RKO (cell line): Measurements from ENCODE around the gene BCL2A1.
A peak's percentile ranks its signal among the peaks of the same experiment; 100 is the strongest.
"Not testable (repeated sequence)": the region's sequence is repeated elsewhere in the genome, so short reads cannot be mapped to it uniquely, and the experiment has no call there.

ENCODE experiments used
- DNase-seq: peaks from one replicate; pipeline ENCODE4 v3.0.0-alpha.2; 2016; ENCODE audit warnings: low spot score

Gene BCL2A1

DNA sequence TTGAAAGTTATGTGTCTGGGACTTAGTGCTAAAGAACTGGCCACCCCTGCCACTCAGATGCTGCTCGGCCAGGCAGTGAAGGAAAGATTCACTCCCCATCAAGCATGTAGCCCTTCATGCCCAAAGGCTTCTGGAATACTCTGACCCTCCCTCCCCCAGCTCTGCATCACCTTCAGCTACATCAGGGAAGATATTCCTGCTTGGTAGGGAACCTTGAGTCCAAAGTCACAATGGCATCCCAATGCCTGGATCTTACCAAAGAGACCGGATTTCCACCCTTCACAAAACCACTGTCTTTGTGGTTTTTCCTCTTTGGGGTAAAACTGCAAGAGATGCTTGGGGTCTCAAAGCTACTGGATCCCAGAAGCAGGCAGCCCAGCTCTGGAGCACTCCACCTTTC, 18.2 kb upstream of the BCL2A1 start:
- DNase-seq, result no peak

DNA sequence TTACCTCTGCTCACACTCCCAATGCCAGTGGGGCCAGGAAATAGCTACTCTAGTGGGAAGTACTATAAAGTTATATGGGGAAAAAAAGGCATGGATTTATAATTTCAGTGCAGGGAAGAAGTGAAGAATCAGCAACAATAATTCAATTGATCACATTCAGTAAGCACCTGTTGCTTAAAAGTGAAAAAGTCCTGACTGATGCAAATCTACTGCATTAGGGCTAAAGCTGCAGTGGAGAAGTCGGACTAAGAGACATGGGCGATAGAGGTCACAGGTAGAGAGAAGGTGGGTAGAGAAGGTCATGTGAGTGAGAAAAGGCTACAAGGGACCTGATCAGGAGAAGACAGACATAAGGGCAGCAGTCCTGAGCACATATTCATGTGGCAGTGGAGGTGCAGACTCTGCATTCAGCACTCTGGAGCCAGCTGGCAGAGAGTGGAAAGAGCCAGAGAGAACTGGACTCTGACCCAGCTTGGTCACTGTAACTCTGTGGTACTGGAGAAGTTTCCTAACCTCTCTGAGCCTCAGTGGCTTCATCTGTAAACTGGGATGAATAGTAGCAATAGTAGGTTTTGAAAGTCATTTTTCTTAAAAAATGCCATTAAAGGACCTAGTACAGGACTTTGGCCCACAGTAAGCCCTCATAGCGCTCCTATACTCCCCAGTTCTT, 17.6 kb upstream of the BCL2A1 start:
- DNase-seq, result no peak

DNA sequence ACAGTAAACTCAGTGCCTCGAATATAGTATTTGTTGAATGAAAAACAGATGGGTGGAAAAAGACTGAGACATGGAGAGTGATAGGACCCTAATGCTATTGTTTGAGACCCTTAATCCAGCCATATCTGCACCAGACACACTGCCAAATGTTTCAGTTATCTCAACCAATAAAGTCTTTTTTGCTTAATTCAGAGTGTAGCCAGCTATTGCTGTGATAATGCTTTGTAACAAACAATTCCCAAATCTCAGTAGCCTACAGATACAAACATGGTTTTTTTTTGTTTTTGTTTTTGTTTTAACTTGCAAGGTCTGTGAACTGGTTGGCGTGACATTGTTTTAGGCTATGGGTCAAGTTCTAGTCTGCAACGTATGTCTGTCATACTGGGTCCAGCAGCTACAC, 17.0 kb upstream of the BCL2A1 start:
- DNase-seq, result no peak

DNA sequence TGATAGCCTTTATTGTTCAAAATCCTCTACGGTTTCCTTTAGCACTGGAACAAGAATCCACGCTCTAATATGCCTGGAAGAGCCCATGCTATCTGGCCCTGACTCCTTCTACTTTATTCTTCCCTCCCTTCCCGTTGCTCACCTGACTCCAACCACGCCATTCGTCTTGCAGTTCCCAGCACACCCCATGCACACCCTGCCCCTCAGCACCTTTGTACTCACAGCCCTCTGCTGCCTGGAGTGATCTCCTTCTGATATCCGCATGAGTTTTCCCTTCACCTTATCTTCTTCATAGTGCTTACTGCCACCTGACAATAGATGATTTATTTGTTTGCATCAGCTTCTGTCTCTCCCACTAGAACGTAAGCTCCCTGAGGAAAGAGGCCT, 16.6 kb upstream of the BCL2A1 start:
- no peak for DNase-seq

DNA sequence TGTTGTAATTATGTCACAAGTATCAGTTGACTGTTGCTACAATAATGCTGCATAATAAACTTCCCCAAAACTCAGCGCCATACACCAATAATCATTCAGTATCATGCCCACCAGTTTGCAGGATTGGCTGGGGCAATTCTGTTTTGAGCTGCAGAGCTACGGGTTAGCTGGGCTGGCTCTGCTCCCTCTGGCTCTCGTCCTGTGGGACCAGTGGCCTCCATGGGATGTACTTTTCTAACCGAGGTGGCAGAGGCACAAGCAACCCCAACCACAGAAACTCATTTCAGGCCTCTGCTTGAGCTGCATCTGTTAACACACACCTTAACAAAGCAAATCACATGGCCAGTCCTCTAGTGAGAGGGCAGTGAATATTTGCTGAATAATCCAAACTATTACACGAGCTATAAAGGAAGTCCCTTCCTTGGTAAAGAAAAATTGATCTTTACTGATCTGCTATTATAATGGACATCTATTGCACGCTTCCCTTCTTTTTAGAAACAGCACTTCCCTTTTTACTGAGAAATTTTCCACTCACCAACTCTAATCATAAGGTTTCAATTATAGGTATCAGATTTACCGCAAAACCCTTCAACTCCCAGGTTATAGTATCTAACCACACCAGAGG, 10.9 kb upstream of the BCL2A1 start:
- DNase-seq, result no peak

DNA sequence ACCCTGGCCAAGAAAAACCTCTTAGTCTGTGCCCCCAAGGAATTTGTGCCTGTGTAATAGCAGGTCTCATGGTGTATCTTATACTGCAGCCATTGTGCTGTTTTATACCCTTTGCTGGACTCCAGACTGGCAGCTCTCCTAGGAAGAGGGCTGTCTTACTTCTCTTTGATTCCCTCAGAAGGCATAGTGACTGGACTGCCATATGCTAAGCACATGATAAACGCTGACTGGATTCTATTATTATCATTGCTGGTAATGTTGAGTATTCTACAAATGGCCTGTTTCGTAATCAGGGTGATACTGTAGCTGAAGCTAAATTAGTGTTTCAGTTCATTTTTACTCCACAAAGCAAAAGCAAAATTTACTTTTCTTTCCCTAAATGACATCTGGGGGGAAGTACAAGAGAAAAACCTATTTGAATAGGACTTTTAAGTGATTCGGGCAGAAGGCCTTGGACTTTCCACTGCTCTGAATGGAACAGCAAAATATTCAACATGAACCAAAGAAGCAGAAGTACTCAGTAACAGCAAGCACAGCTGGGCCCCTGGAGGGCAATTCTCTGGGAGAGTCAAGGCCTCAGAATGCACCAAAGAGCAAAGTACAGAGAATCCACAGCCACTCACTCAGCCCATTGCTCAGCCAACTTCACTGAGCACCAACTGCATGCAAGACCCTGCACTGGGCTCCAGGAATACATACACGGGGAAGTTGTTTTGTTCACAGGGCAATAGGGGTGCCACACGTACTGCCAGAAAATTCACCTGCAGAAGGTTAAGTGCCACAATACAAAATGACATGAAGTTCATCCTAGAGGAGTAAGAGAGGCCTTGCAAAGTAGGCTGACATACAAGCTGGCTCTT, 7.9 kb upstream of the BCL2A1 start:
- no peak for DNase-seq

DNA sequence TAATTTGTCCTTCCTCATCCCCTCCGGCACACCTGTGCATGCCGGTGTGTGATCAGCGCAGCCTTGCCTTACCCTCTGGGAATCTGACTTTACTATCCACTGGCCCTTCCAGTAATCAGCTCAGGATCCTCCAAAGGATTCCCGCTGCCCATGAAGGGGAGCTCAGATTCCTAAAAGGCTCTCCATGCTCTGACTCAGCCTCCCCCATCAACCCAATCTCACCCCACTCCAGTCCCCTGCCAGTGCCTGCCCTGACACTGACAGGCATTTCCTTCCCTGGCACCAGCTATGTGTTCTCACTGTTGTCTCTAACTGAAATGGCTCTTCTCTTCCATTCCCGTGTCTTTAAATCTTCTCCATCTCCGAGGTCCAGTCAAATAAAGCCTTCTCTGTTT, 7.3 kb upstream of the BCL2A1 start:
- DNase-seq, result no peak

DNA sequence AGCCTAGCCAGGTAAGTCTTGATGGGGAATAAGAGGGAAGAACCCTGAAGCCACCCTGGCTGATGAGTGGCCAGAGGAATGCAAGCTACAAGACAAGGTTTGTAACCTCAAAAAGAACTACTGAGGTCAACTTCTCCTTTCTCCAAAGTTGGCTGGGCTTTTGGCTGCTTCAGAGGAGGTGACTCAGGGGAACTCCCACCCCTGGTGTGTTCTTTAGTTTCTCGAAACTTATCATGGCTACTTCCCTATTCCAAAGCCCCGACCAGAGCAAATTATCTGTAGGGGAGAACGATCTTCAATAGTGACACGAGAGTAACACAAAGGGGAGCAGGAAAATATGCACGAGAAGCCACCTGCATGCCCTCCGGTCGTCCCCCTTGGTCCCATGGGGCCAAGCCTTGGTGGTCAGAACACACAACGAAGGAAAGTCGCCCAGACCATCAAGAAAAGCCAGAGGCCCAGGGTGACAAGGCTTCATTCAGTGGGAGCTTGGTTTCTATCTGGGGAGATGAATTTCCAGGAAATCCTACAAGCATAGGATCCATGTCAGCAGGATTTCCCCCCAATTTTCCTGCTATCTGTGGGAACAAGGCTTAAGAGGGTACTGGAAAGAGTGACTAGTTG, 6.5 kb upstream of the BCL2A1 start:
- no peak for DNase-seq

DNA sequence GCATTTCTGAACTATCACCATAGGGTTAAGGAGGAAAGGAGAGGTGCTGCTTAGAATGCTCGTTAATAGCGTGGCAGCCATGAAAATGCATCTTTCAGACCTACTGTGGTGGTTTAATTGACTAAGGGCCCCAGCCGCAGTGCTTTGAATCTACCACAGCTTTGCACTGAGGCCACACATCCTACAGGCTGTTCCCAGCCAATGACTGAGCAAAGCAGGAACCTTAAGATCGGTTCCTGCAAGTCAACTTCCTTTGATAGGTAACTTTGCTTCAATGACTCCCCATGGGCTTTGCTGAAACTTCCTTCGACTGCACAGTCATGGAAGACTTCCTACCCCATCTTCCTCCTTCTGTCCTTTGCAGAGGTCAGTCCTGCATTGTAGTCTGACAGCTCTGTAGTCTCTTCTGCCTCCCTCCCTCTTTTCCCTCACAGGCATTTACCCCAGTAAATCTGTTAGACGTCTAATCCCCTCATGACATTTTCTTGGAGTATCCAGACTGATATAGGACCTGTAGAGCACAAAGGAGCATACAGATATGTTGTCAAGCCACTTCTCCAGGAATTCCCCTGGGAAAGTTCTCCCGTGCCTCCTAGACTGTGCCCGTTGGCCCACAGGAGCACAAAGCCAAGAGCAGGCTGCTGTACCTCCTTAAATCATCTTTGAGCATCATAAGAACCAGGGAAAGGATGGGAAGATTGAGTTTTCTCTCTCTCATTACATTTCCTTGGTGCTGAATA, 2.6 kb upstream of the BCL2A1 start:
- no peak for DNase-seq

DNA sequence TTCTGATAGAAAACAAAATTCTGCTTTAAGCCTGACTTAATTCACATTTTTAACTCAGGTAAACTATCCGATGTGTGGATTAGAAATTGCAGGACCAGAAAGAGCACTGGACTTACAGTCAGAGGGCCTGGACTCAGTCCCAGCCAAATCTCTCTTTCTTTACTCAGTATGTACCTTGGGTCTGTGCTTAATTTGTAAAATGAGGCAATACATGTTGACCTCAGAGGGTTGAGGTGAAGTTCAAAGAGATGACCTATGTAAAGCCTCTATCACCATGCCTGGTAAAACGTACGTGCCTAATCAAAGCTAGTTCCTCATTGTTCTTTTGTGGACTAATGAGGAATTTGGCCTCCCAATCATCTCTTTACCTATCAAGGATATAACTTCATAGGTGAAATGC, 1.9 kb upstream of the BCL2A1 start:
- no peak for DNase-seq

DNA sequence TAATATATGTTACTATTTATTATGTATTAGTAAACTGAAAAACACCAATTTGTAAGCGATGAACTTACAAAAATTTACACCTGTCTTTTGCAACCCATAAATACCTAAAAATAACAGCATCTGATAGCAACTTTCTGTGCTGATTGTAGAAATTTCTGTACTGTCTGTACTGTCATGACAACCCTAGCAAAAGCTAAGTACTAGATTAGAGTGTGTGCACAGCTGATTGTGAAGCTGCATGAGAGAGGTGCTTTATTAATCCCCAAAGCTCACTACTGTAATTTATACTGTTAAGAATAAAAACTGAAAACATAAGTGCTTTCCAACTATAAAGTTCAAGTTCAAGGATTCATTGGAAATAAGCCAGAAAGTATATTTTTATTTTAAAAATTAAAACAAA, 815 bp downstream of the BCL2A1 start:
- DNase-seq, result peak; percentile 74

DNA sequence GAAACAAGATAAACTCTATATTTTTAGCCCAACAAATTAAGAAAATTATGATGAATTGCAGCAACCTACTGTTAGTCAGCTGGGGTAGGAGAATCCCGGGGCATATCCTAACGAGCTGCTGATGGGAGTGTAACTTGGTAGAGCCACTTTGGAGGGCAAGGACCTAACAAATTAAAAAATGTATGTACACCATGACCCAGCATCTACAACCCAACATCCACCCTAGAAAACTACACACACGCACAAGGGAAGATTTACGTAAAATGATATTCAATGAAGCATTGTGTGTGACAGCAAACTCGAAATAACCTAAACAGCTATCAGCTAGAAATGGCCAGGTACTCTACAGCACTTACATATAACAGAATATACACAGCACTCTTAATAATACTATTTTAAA, 1.9 kb downstream of the BCL2A1 start:
- DNase-seq, result peak; percentile 61

DNA sequence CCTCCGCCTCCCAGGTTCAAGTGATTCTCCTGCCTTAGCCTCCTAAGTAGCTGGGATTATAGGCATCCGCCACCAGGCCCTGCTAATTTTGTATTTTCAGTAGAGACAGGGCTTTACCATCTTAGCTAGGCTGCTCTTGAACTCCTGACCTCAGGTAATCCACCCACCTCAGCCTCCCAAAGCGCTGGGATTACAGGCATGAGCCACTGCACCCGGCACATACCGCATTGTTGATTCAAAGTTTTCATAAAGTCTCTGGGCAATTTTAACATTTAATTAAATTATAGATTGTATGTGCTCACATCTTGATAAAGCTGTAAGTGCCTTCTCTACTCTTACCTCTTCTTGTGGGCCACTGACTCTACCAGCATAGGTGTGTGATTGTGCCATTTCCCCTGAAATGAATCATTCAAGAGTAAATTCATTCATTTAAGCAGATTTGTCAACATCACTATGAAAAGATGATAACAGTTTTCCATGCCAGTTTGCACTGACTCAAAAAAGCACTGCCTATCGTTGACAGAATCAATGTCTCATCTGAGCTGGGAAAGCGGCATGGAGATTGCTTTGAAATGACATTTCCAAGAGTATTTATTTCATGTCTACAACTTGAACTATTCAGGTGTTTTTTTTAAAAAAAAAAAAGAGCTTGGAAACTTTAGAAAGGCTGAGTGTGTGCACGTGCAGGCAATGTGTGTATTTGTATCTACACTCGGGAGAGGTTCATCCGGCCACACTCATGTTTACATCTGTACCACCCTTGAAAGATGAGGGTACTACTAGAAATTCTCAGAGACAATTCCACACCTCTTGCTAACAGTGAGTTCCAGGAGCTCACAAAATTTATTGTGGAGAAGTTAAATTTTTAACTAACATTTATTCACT, 3.5 kb downstream of the BCL2A1 start:
- peak; percentile 75 for DNase-seq

DNA sequence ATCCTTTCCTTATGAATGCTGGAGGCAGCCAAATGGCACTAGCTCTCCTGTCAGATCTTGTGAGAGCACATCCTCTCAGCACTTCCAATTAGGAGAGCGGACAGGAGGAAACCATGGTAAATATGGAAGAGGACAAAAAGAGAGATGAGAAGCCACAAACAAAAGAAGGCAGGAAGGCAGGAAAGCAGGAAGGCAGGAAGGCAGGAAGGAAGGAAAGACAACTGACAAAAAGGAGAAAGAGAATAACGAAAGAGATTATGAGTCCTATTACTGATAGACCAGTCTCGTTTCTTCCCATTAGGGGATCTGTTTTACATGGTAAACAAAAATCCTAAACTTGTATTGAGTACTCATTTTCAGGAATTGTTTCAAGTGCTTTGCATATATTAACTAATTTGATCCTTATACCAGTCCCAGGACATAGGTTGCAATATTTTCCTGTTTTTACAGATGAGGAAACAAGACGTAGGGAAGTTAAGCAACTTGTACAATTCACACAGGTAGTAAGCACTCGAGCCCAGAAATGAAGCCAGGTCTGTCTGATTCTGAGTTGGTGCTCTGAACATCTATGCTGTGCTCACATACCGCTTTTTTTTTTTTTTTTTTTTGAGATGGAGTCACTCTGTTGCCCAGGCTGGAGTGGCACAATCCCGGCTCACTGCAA, 4.2 kb downstream of the BCL2A1 start:
- no peak for DNase-seq

DNA sequence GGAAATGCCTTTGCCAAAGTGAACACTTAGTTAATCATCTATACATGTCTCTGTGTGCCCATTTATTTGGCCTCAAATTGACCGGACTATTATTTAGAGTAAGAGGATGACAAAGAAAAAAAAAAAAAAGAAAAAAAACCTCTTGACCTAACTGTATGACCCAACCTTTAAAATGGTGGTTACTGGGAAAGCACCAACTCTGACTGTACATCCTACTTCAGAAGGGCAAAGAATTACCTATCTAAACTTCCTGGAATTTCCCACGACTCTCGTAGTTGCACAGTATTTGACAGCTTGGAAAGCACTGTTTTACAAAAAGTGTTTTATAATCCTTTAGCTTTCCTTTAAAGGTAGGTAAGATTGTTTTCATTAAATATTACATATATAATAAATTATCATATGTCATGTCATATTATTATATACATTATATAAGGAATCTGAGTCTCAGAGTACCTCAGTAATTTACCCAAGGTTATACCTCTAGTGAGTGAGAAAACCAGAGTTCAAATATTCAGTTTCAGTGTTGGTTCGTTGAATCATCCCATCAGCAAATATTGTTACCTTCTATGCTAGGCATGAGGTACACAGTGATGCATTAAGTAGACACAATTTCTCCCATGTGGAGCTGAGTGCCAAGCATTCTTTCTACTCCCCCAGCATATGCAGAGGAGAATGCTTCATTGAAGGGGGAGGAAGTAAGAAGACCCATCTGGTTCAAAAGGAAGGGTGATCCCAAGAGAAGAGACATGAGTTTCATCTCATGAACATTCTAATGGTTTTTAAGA, 5.0 kb downstream of the BCL2A1 start:
- DNase-seq, result peak; percentile 58

DNA sequence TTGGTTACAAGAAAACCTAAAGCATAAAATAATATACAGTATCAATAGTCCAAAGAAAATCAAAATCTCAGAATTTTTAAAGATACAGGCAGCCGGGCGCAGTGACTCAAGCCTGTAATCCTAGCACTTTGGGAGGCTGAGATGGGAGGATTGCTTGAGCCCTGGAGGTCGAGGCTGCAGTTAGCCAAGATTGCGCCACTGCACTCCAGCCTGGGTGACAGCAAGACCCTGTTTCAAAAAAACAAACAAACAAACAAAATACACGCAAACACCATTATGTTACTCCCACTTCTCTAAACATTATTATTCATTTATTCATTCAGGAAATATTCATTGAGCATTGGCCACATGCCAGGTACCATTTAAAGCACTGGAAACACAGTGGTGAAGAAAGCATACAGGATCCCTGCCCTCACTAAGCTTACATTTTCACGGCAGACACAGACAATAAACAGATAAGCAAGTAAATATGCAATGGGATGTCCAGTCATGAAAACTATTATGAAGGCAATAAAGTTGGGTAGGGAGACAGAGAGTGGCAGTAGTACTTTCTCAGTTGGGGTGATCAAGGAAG, 6.7 kb downstream of the BCL2A1 start:
- no peak for DNase-seq

DNA sequence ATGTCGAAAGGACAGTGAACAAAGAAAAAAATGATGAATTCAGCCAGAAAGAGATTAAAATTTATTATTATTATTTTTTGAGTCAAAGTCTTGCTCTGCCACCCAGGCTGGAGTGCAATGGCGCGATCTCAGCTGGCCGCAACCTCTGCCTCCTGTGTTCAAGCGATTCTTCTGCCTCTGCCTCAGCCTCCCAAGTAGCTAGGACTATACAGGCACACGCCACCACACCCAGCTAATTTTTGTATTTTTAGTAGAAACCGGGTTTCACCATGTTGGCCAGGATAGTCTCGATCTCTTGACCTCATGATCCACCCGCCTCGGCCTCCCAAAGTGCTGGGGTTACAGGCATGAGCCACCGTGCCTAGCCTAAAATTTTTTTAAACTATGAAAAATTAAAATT, 8.1 kb downstream of the BCL2A1 start:
- not testable (repeated sequence) for DNase-seq

DNA sequence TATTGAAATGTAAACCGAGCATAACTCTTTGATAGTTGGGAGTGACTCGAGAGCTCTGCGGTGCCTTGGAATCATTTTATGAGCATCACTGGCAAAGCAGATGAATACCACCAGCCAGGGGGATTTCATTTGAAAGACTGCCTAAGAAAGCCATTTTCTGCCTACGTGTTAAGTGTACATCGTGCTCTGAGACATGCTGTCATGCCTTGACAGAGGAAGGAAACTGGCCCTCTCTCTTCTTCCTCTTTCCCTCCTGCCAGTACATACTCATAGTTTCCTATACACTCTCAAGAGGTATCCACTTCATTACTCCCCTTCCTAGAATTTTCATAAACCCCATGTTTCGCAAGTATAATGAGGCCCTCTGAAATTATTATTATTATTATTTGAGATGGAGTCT, 8.8 kb downstream of the BCL2A1 start:
- no peak for DNase-seq

DNA sequence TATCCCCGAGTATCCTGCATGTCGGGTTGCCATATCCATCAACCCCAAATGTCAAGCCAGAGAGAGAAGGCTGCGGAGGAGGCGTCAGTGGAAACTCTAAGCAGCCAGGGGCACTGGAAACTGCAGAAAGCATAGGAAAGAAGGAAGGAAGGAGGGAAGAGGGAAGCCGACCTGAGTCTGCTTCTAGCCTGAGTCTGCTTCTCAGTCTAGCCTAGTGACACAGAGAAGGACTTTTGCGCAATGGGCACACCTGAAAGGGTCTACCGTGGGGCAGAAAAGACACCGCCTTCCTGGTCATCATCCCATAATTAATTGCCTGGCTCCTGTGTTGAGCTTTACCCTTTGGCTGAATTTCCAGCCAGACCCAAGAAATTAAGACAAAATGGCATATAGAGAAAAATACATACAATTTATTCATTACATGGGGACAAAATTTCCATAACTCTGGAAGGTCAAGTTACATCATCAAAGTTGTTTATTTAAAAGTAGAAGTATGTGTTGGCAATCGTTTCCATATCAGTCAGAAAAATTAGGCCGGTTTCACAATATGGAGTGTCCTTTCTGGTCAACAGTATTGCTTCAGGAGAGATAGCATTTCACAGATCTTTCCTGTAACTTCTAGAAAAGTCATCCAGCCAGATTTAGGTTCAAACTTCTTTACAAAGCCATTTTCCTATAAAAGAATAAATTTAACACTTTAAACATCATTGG, 10.3 kb downstream of the BCL2A1 start:
- no peak for DNase-seq
